H9 (cell line): ENCODE results near the gene UBXN7. TPM values are rescaled to one million over a fixed set of nuclear protein-coding genes. Genes with fewer than 3 reads are reported as not detected.
"Not testable (repeated sequence)": the region's sequence is repeated elsewhere in the genome, so short reads cannot be mapped to it uniquely, and the experiment has no call there.

Source experiments
- DNase-seq: peaks from one replicate; pipeline ENCODE4 v3.0.0-alpha.2; 2017
- H2AFZ ChIP-seq: one replicate; pipeline ENCODE4 v1.6.1; 2013; ENCODE audit warnings: mild to moderate bottlenecking, low read length, control low read depth, moderate library complexity
- H2AK5ac ChIP-seq: 2 replicates; pipeline ENCODE4 v1.6.1; 2013; ENCODE audit warnings: low read length, control low read depth, mixed read lengths; ENCODE audit not compliant: insufficient read length
- H2BK120ac ChIP-seq: one replicate; pipeline ENCODE4 v1.6.1; 2013; ENCODE audit warnings: low read depth, mild to moderate bottlenecking, low read length, control low read depth, inconsistent platforms; ENCODE audit not compliant: poor library complexity, severe bottlenecking
- H2BK12ac ChIP-seq: 2 replicates; pipeline ENCODE4 v1.6.1; 2013; ENCODE audit warnings: low read length, control low read depth, mixed read lengths, low read depth; ENCODE audit not compliant: insufficient read length
- H2BK15ac ChIP-seq: 2 replicates; pipeline ENCODE4 v1.6.1; 2013; ENCODE audit warnings: low read depth, low read length, control low read depth
- H2BK20ac ChIP-seq: one replicate; pipeline ENCODE4 v1.6.1; 2013; ENCODE audit warnings: low read depth, mild to moderate bottlenecking, low read length, control low read depth, inconsistent platforms; ENCODE audit not compliant: poor library complexity, severe bottlenecking
- H2BK5ac ChIP-seq: 2 replicates; pipeline ENCODE4 v1.6.1; 2013; ENCODE audit warnings: low read length, control low read depth, mixed read lengths; ENCODE audit not compliant: insufficient read length
- H3K14ac ChIP-seq: 2 replicates; pipeline ENCODE4 v1.6.1; 2013; ENCODE audit warnings: low read length, control low read depth; ENCODE audit not compliant: insufficient read depth
- H3K18ac ChIP-seq: 2 replicates; pipeline ENCODE4 v1.6.1; 2013; ENCODE audit warnings: low read depth, mild to moderate bottlenecking, mixed read lengths, low read length, control low read depth; ENCODE audit not compliant: insufficient read length
- H3K23ac ChIP-seq: 2 replicates; pipeline ENCODE4 v1.6.1; 2013; ENCODE audit warnings: low read length, control low read depth, mixed read lengths, low read depth; ENCODE audit not compliant: insufficient read length
- H3K23me2 ChIP-seq: 2 replicates; pipeline ENCODE4 v1.6.1; 2013; ENCODE audit warnings: low read depth, mild to moderate bottlenecking, mixed read lengths, low read length, control low read depth; ENCODE audit not compliant: insufficient read length, poor library complexity, severe bottlenecking
- H3K27ac ChIP-seq: 2 replicates; pipeline ENCODE4 v1.5.1; 2013; ENCODE audit warnings: low read length, control low read depth, mixed read lengths, low read depth; ENCODE audit not compliant: insufficient read length
- H3K27me3 ChIP-seq: 2 replicates; pipeline ENCODE4 v1.6.1; 2013; ENCODE audit warnings: low read length, control low read depth, inconsistent platforms; ENCODE audit not compliant: insufficient read depth
- H3K4ac ChIP-seq: 2 replicates; pipeline ENCODE4 v1.6.1; 2013; ENCODE audit warnings: low read depth, mild to moderate bottlenecking, control low read depth, inconsistent platforms, low read length, moderate library complexity
- H3K4me1 ChIP-seq: 2 replicates; pipeline ENCODE4 v1.6.1; 2013; ENCODE audit warnings: low read length, control low read depth, inconsistent platforms; ENCODE audit not compliant: insufficient read depth
- H3K4me2 ChIP-seq: 2 replicates; pipeline ENCODE4 v1.6.1; 2013; ENCODE audit warnings: low read length, control low read depth, mixed read lengths; ENCODE audit not compliant: insufficient read length, insufficient read depth
- H3K56ac ChIP-seq: 2 replicates; pipeline ENCODE4 v1.6.1; 2013; ENCODE audit warnings: low read depth, mild to moderate bottlenecking, mixed read lengths, low read length, control low read depth; ENCODE audit not compliant: insufficient read length
- H3K79me1 ChIP-seq: 2 replicates; pipeline ENCODE4 v1.6.1; 2013; ENCODE audit warnings: low read depth, mild to moderate bottlenecking, moderate library complexity, low read length, control low read depth, inconsistent platforms; ENCODE audit not compliant: insufficient read depth, poor library complexity, severe bottlenecking
- H3K79me2 ChIP-seq: 2 replicates; pipeline ENCODE4 v1.6.1; 2013; ENCODE audit warnings: low read length, control low read depth, inconsistent platforms; ENCODE audit not compliant: insufficient read depth
- H3K9ac ChIP-seq: 2 replicates; pipeline ENCODE4 v1.6.1; 2013; ENCODE audit warnings: low read length, control low read depth, mixed read lengths; ENCODE audit not compliant: insufficient read length; ENCODE audit errors: extremely low read depth
- H3K9me3 ChIP-seq: one replicate; pipeline ENCODE4 v1.6.1; 2013; ENCODE audit warnings: low read depth, low read length, inconsistent platforms; ENCODE audit not compliant: control insufficient read depth
- H3T11ph ChIP-seq: one replicate; pipeline ENCODE4 v1.6.1; 2013; ENCODE audit warnings: mild to moderate bottlenecking, low read length, control low read depth, inconsistent platforms
- H4K20me1 ChIP-seq: one replicate; pipeline ENCODE4 v1.6.1; 2013; ENCODE audit not compliant: control insufficient read depth, insufficient read length, insufficient read depth
- H4K5ac ChIP-seq: 2 replicates; pipeline ENCODE4 v1.6.1; 2013; ENCODE audit warnings: low read depth, mild to moderate bottlenecking, mixed read lengths, low read length, control low read depth; ENCODE audit not compliant: insufficient read length
- H4K8ac ChIP-seq: replicated peaks from 2 replicates; pipeline ENCODE4 v1.6.1; 2013; ENCODE audit warnings: low read length, control low read depth, mixed read lengths, low read depth; ENCODE audit not compliant: insufficient read length
- H4K91ac ChIP-seq: 2 replicates; pipeline ENCODE4 v1.6.1; 2013; ENCODE audit warnings: low read depth, mild to moderate bottlenecking, moderate library complexity, mixed read lengths, low read length, control low read depth; ENCODE audit not compliant: insufficient read length
- H3K27ac Mint-ChIP-seq, 3 experiments: 2 replicates in 2 of 3; 3 replicates in 1 of 3; pipeline ENCODE4 v1.8.0; 2020 to 2021; ENCODE audit warnings: mixed read lengths in 3 of 3, mild to moderate bottlenecking in 1 of 3, moderate library complexity in 1 of 3
- H3K27me3 Mint-ChIP-seq: 2 replicates; pipeline ENCODE4 v1.8.0; 2021; ENCODE audit warnings: low read depth, mild to moderate bottlenecking, moderate library complexity, mixed read lengths
- H3K36me3 Mint-ChIP-seq, 3 experiments: 2 replicates in 2 of 3; 3 replicates in 1 of 3; pipeline ENCODE4 v1.8.0; 2020 to 2021; ENCODE audit warnings: low read depth in 3 of 3, mixed read lengths in 3 of 3; ENCODE audit not compliant: insufficient read depth in 1 of 3
- H3K4me1 Mint-ChIP-seq, 2 experiments: 2 replicates each; pipeline ENCODE4 v1.8.0; 2020; ENCODE audit warnings: mixed read lengths in 2 of 2
- H3K4me3 Mint-ChIP-seq, 2 experiments: 2 replicates in 1 of 2; 3 replicates in 1 of 2; pipeline ENCODE4 v1.8.0; 2020 to 2021; ENCODE audit warnings: mild to moderate bottlenecking in 2 of 2, mixed read lengths in 2 of 2, moderate library complexity in 1 of 2
- H3K9me3 Mint-ChIP-seq, 2 experiments: 2 replicates in 1 of 2; 3 replicates in 1 of 2; pipeline ENCODE4 v1.8.0; 2020; ENCODE audit warnings: mild to moderate bottlenecking in 2 of 2, mixed read lengths in 2 of 2, moderate library complexity in 1 of 2
- WGBS: extraction: QIAGEN DNeasy Blood & Tissue Kit; methylation state at CpG from one replicate; pipeline ENCODE4 v1.1.7; 2013; ENCODE audit warnings: missing lambda C conversion rate, low lambda C conversion rate, mixed read lengths; ENCODE audit not compliant: insufficient read length; ENCODE audit errors: extremely low coverage; 5-methylcytosine and 5-hydroxymethylcytosine counted together
- total RNA-seq: library from RNA; stranded (reverse); gene quantifications from 2 replicates; pipeline ENCODE4 v1.2.1, GENCODE V29; 2021

Gene UBXN7
- total RNA-seq, 1 experiment from 2014 or later, result 110 TPM

- peaks cover 59% of the 10 kb centered on the region in 2 experiments for H3K9me3 Mint-ChIP-seq
- H3K18ac ChIP-seq, H3K27me3 Mint-ChIP-seq: not testable (repeated sequence)
Measured at GRCh38 chr3:196386797-196387196, 45.4 kb downstream of the UBXN7 start.

DNA sequence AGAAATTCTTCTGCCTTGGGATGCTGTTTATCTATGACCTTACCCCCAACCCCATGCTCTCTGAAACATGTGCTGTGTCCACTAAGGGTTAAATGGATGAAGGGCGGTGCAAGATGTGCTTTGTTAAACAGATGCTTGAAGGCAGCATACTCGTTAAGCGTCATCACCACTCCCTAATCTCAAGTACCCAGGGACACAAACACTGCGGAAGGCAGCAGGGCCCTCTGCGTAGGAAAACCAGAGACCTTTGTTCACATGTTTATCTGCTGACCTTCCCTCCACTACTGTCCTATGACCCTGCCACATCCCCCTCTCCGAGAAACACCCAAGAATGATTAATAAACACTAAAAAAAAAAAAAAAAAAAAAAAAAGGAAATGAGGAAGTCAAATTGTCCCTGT, 46.2 kb downstream of the UBXN7 start:
- not testable (repeated sequence) for H3K23ac ChIP-seq, DNase-seq, H3K4me3 Mint-ChIP-seq, H3K79me1 ChIP-seq, H2AFZ ChIP-seq, H2BK15ac ChIP-seq, H3K56ac ChIP-seq, H2BK20ac ChIP-seq, H4K20me1 ChIP-seq, H3K27ac ChIP-seq, H2BK120ac ChIP-seq, H2BK5ac ChIP-seq, H3K14ac ChIP-seq, H3K4ac ChIP-seq, H4K91ac ChIP-seq, H3K9me3 ChIP-seq, H3K27me3 Mint-ChIP-seq, H2BK12ac ChIP-seq, H3K23me2 ChIP-seq, H4K8ac ChIP-seq, H4K5ac ChIP-seq, H3K4me1 ChIP-seq, H3K9ac ChIP-seq, H3K18ac ChIP-seq, H3K79me2 ChIP-seq, H3K27ac Mint-ChIP-seq, H3K27me3 ChIP-seq, H3K4me1 Mint-ChIP-seq, H3T11ph ChIP-seq, H2AK5ac ChIP-seq, H3K4me2 ChIP-seq
- H3K36me3 Mint-ChIP-seq, result peaks cover 88 to 99% (median 89%) of the 10 kb centered on the region in 3 experiments
- WGBS, result no CpG with 5 or more reads among the region's 6 CpGs
- H3K9me3 Mint-ChIP-seq, result peaks cover 59% of the 10 kb centered on the region in 2 experiments

More at GRCh38 chr3:196386797-196387196, 45.4 kb downstream of the UBXN7 start:
- H3K4me1 Mint-ChIP-seq, H3K14ac ChIP-seq, H2BK5ac ChIP-seq, H3K4ac ChIP-seq, H3K56ac ChIP-seq, H3K27ac Mint-ChIP-seq, H3K23ac ChIP-seq, H3K27ac ChIP-seq, H4K91ac ChIP-seq, H2BK12ac ChIP-seq, H2BK120ac ChIP-seq, H2BK15ac ChIP-seq, DNase-seq, H3K79me1 ChIP-seq, H3K4me2 ChIP-seq, H3K4me3 Mint-ChIP-seq, H2BK20ac ChIP-seq, H2AK5ac ChIP-seq, H3K9ac ChIP-seq, H4K8ac ChIP-seq, H3K23me2 ChIP-seq, H3T11ph ChIP-seq, H4K20me1 ChIP-seq, H3K9me3 ChIP-seq, H3K4me1 ChIP-seq, H4K5ac ChIP-seq, H3K27me3 ChIP-seq, H2AFZ ChIP-seq, H3K79me2 ChIP-seq: not testable (repeated sequence)
- H3K36me3 Mint-ChIP-seq, result peaks cover 87 to 98% (median 88%) of the 10 kb centered on the region in 3 experiments
- WGBS, result no CpG with 5 or more reads among the region's 3 CpGs
